ENCODE results near the gene OR2G6. TPM values are rescaled to one million over a fixed set of nuclear protein-coding genes. Genes with fewer than 3 reads are reported as not detected.
"Not testable (repeated sequence)": the region's sequence is repeated elsewhere in the genome, so short reads cannot be mapped to it uniquely, and the experiment has no call there.

The OR2G6 gene
- polyA plus RNA-seq (2013), result not detected in 2 replicates

- H3K9me3 ChIP-seq (ENCODE audit: insufficient read depth, low read depth, low read length); H2BK12ac ChIP-seq (ENCODE audit: low read length); H3K23ac ChIP-seq (ENCODE audit: low read length); H3K36me3 ChIP-seq (ENCODE audit: control insufficient read depth in 1 of 2, insufficient read depth in 2 of 2, low read length in 2 of 2); H2AK5ac ChIP-seq (ENCODE audit: low read length); H3K18ac ChIP-seq (ENCODE audit: low read length); H3K27me3 ChIP-seq (ENCODE audit: insufficient read depth, low read length); H3K4me2 ChIP-seq (ENCODE audit: low read length); H3K4me3 ChIP-seq (ENCODE audit: low read depth, low read length); H3K79me2 ChIP-seq (ENCODE audit: control insufficient read depth, insufficient read depth, low read length, poor library complexity); DNase-seq; H4K91ac ChIP-seq (ENCODE audit: low read depth, low read length); H3K27ac ChIP-seq (ENCODE audit: low read depth, low read length); H3K14ac ChIP-seq (ENCODE audit: low read length); H2AFZ ChIP-seq (ENCODE audit: insufficient read depth, low read length, poor library complexity); H2BK5ac ChIP-seq (ENCODE audit: low read depth, low read length, poor library complexity); H4K12ac ChIP-seq (ENCODE audit: low read depth, low read length); H3K9ac ChIP-seq (ENCODE audit: low read length); H3K79me1 ChIP-seq (ENCODE audit: low read length); H2BK120ac ChIP-seq (ENCODE audit: insufficient read depth, low read length, poor library complexity); H3K4me1 ChIP-seq (ENCODE audit: control insufficient read depth in 1 of 2, insufficient read depth in 2 of 2, low read length in 2 of 2); H4K8ac ChIP-seq (ENCODE audit: low read depth, low read length); H3K4ac ChIP-seq (ENCODE audit: low read depth, low read length): not testable (repeated sequence)
- no CpG with 5 or more reads among the region's 2 CpGs for WGBS (ENCODE audit: extremely low coverage, insufficient coverage, insufficient read length)
Observed at GRCh38 chr1:248507773-248508172, at the start of gene OR2G6. TSS of gene OR2G6 (plus strand) at chr1:248508073. CDS start at chr1:248521647, 13,574 bp downstream.

GRCh38 chr1:248459117-248459516, 48.8 kb upstream of the OR2G6 start:
- H2AFZ ChIP-seq (ENCODE audit: insufficient read depth, low read length, poor library complexity); H3K4me1 ChIP-seq (ENCODE audit: control insufficient read depth in 1 of 2, insufficient read depth in 2 of 2, low read length in 2 of 2); H3K27ac ChIP-seq (ENCODE audit: low read depth, low read length); H3K9ac ChIP-seq (ENCODE audit: low read length); H3K4me2 ChIP-seq (ENCODE audit: low read length); H3K18ac ChIP-seq (ENCODE audit: low read length); H2BK120ac ChIP-seq (ENCODE audit: insufficient read depth, low read length, poor library complexity); H2BK5ac ChIP-seq (ENCODE audit: low read depth, low read length, poor library complexity); H2BK12ac ChIP-seq (ENCODE audit: low read length); H3K4ac ChIP-seq (ENCODE audit: low read depth, low read length); H3K14ac ChIP-seq (ENCODE audit: low read length); H3K79me1 ChIP-seq (ENCODE audit: low read length); H4K8ac ChIP-seq (ENCODE audit: low read depth, low read length); H3K23ac ChIP-seq (ENCODE audit: low read length); DNase-seq; H4K12ac ChIP-seq (ENCODE audit: low read depth, low read length); H3K36me3 ChIP-seq (ENCODE audit: control insufficient read depth in 1 of 2, insufficient read depth in 2 of 2, low read length in 2 of 2); H3K9me3 ChIP-seq (ENCODE audit: insufficient read depth, low read depth, low read length); H2AK5ac ChIP-seq (ENCODE audit: low read length); H4K91ac ChIP-seq (ENCODE audit: low read depth, low read length); H3K27me3 ChIP-seq (ENCODE audit: insufficient read depth, low read length); H3K79me2 ChIP-seq (ENCODE audit: control insufficient read depth, insufficient read depth, low read length, poor library complexity); H3K4me3 ChIP-seq (ENCODE audit: low read depth, low read length): not testable (repeated sequence)
- WGBS (ENCODE audit: extremely low coverage, insufficient coverage, insufficient read length), result no CpG with 5 or more reads among the region's 7 CpGs

GRCh38 chr1:248471154-248471553, 36.7 kb upstream of the OR2G6 start:
- WGBS (ENCODE audit: extremely low coverage, insufficient coverage, insufficient read length), result no CpG with 5 or more reads among the region's 4 CpGs
- Histone ChIP-seq H3K4me1 (ENCODE audit: control insufficient read depth in 1 of 2, insufficient read depth in 2 of 2, low read length in 2 of 2) (no peaks in the 10 kb centered on the region), H3K4me2 (ENCODE audit: low read length) (no peak overlapping the region), H2BK5ac (ENCODE audit: low read depth, low read length, poor library complexity) (no peak overlapping the region), H3K14ac (ENCODE audit: low read length) (no peak overlapping the region), H4K91ac (ENCODE audit: low read depth, low read length) (no peak overlapping the region), H3K79me2 (ENCODE audit: control insufficient read depth, insufficient read depth, low read length, poor library complexity) (no peaks in the 10 kb centered on the region), H3K27ac (ENCODE audit: low read depth, low read length) (no peak overlapping the region), H3K4ac (ENCODE audit: low read depth, low read length) (no peak overlapping the region), H3K79me1 (ENCODE audit: low read length) (no peaks in the 10 kb centered on the region), H3K4me3 (ENCODE audit: low read depth, low read length) (no peak overlapping the region), H2AK5ac (ENCODE audit: low read length) (no peak overlapping the region), H4K8ac (ENCODE audit: low read depth, low read length) (no peak overlapping the region), H3K27me3 (ENCODE audit: insufficient read depth, low read length) (no peaks in the 10 kb centered on the region), H4K12ac (ENCODE audit: low read depth, low read length) (no peak overlapping the region), H3K23ac (ENCODE audit: low read length) (no peak overlapping the region), H2AFZ (ENCODE audit: insufficient read depth, low read length, poor library complexity) (no peak overlapping the region), H3K9me3 (ENCODE audit: insufficient read depth, low read depth, low read length) (peaks cover 6% of the 10 kb centered on the region), H2BK120ac (ENCODE audit: insufficient read depth, low read length, poor library complexity) (no peak overlapping the region), H3K9ac (ENCODE audit: low read length) (no peak overlapping the region), H3K36me3 (ENCODE audit: control insufficient read depth in 1 of 2, insufficient read depth in 2 of 2, low read length in 2 of 2) (no peaks in the 10 kb centered on the region), H3K18ac (ENCODE audit: low read length) (no peak overlapping the region), H2BK12ac (ENCODE audit: low read length) (no peak overlapping the region)
- DNase-seq, result no peak

- WGBS (ENCODE audit: extremely low coverage, insufficient coverage, insufficient read length), result no CpG with 5 or more reads among the region's 2 CpGs
Observed at GRCh38 chr1:248472111-248472510, 35.8 kb upstream of the OR2G6 start.

More at GRCh38 chr1:248472111-248472510, 35.8 kb upstream of the OR2G6 start:
- H3K4me2 ChIP-seq (ENCODE audit: low read length); H3K4me3 ChIP-seq (ENCODE audit: low read depth, low read length); H3K79me1 ChIP-seq (ENCODE audit: low read length); H2BK5ac ChIP-seq (ENCODE audit: low read depth, low read length, poor library complexity); H3K36me3 ChIP-seq (ENCODE audit: control insufficient read depth in 1 of 2, insufficient read depth in 2 of 2, low read length in 2 of 2); H4K8ac ChIP-seq (ENCODE audit: low read depth, low read length); H3K9ac ChIP-seq (ENCODE audit: low read length); H3K18ac ChIP-seq (ENCODE audit: low read length); H3K9me3 ChIP-seq (ENCODE audit: insufficient read depth, low read depth, low read length); H3K79me2 ChIP-seq (ENCODE audit: control insufficient read depth, insufficient read depth, low read length, poor library complexity); H3K27ac ChIP-seq (ENCODE audit: low read depth, low read length); DNase-seq; H3K4ac ChIP-seq (ENCODE audit: low read depth, low read length); H3K23ac ChIP-seq (ENCODE audit: low read length); H4K91ac ChIP-seq (ENCODE audit: low read depth, low read length); H4K12ac ChIP-seq (ENCODE audit: low read depth, low read length); H2AFZ ChIP-seq (ENCODE audit: insufficient read depth, low read length, poor library complexity); H3K4me1 ChIP-seq (ENCODE audit: control insufficient read depth in 1 of 2, insufficient read depth in 2 of 2, low read length in 2 of 2); H2AK5ac ChIP-seq (ENCODE audit: low read length); H3K14ac ChIP-seq (ENCODE audit: low read length); H2BK12ac ChIP-seq (ENCODE audit: low read length); H2BK120ac ChIP-seq (ENCODE audit: insufficient read depth, low read length, poor library complexity); H3K27me3 ChIP-seq (ENCODE audit: insufficient read depth, low read length): not testable (repeated sequence)
